MM.1S (cell line): Measurements from ENCODE around the gene FRS3.

ENCODE experiments used
- DNase-seq: peaks from one replicate; pipeline ENCODE4 v3.0.0-alpha.2; 2015
- H2AFZ ChIP-seq: fragments of 300-600 bp; sonication (generic); 2 replicates; pipeline ENCODE4 v1.6.0; 2016; ENCODE audit warnings: antibody characterized with exemption, low read length
- H3F3A ChIP-seq: fragments of 300-600 bp; sonication (generic); 2 replicates; pipeline ENCODE4 v1.6.1; 2016; ENCODE audit warnings: mild to moderate bottlenecking, antibody characterized with exemption, low read length, moderate library complexity, mixed read lengths; ENCODE audit not compliant: insufficient read depth
- H3K27ac ChIP-seq: fragments of 300-600 bp; sonication (generic); 2 replicates; pipeline ENCODE4 v1.5.1; 2016; ENCODE audit warnings: mild to moderate bottlenecking, low read length
- H3K27me3 ChIP-seq: fragments of 300-600 bp; sonication (generic); replicated peaks from 2 replicates; pipeline ENCODE4 v1.6.0; 2016; ENCODE audit warnings: low read length; ENCODE audit not compliant: insufficient read depth
- H3K36me3 ChIP-seq: fragments of 300-600 bp; sonication (generic); replicated peaks from 2 replicates; pipeline ENCODE4 v1.6.1; 2016; ENCODE audit warnings: mild to moderate bottlenecking, low read length, mixed read lengths; ENCODE audit not compliant: insufficient read depth
- H3K4me1 ChIP-seq: fragments of 300-600 bp; sonication (generic); 2 replicates; pipeline ENCODE4 v1.6.1; 2016; ENCODE audit warnings: low read length, mixed read lengths
- H3K4me2 ChIP-seq: fragments of 300-600 bp; sonication (generic); 2 replicates; pipeline ENCODE4 v1.6.0; 2016; ENCODE audit warnings: low read depth, low read length
- H3K4me3 ChIP-seq: fragments of 300-600 bp; sonication (generic); 2 replicates; pipeline ENCODE4 v1.5.1; 2016; ENCODE audit warnings: low read length, mixed read lengths
- H3K79me2 ChIP-seq: fragments of 300-600 bp; sonication (generic); 2 replicates; pipeline ENCODE4 v1.6.1; 2016; ENCODE audit warnings: mixed run types, low read length, mixed read lengths
- H3K9ac ChIP-seq: fragments of 300-600 bp; sonication (generic); 2 replicates; pipeline ENCODE4 v1.6.1; 2016; ENCODE audit warnings: low read length, mixed read lengths
- H3K9me2 ChIP-seq: fragments of 300-600 bp; sonication (generic); replicated peaks from 2 replicates; pipeline ENCODE4 v1.6.1; 2016; ENCODE audit warnings: mild to moderate bottlenecking, low read length, mixed read lengths; ENCODE audit not compliant: insufficient read depth
- H3K9me3 ChIP-seq: fragments of 300-600 bp; sonication (generic); replicated peaks from 2 replicates; pipeline ENCODE4 v1.6.1; 2016; ENCODE audit warnings: mild to moderate bottlenecking, low read length, mixed read lengths; ENCODE audit not compliant: insufficient read depth
- H4K20me1 ChIP-seq: fragments of 300-600 bp; sonication (generic); 2 replicates; pipeline ENCODE4 v1.6.1; 2016; ENCODE audit warnings: mild to moderate bottlenecking, low read length, moderate library complexity, mixed read lengths; ENCODE audit not compliant: insufficient read depth
- EZH2 ChIP-seq: fragments of 300-600 bp; sonication (generic); optimal IDR thresholded peaks from 2 replicates; pipeline ENCODE3; 2017; ENCODE audit warnings: low read depth, mild to moderate bottlenecking, antibody characterized with exemption, low read length, mixed read lengths
- EZH2phosphoT487 ChIP-seq: fragments of 300-600 bp; sonication (generic); IDR thresholded peaks from 2 replicates; pipeline ENCODE4 v1.6.1; 2018; ENCODE audit warnings: antibody characterized with exemption, low read length
- TF ChIP-seq, protein P1 (sequence below): fragments of 300-600 bp; sonication (generic); IDR thresholded peaks from 2 replicates; pipeline ENCODE4 v1.5.1; 2016; ENCODE audit warnings: antibody characterized with exemption, low read length, mixed read lengths

FRS3 gene

GRCh38 chr6:41728954-41729353 lies 50.7 kb downstream of the FRS3 start:
- TF ChIP-seq EZH2phosphoT487 = no peak
- TF ChIP-seq EZH2 = no peak
- TF ChIP-seq, protein P1, sequence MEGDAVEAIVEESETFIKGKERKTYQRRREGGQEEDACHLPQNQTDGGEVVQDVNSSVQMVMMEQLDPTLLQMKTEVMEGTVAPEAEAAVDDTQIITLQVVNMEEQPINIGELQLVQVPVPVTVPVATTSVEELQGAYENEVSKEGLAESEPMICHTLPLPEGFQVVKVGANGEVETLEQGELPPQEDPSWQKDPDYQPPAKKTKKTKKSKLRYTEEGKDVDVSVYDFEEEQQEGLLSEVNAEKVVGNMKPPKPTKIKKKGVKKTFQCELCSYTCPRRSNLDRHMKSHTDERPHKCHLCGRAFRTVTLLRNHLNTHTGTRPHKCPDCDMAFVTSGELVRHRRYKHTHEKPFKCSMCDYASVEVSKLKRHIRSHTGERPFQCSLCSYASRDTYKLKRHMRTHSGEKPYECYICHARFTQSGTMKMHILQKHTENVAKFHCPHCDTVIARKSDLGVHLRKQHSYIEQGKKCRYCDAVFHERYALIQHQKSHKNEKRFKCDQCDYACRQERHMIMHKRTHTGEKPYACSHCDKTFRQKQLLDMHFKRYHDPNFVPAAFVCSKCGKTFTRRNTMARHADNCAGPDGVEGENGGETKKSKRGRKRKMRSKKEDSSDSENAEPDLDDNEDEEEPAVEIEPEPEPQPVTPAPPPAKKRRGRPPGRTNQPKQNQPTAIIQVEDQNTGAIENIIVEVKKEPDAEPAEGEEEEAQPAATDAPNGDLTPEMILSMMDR = no peak
- no peaks in the 10 kb centered on the region for H3K9me2 ChIP-seq
- no peak overlapping the region for H3K9ac ChIP-seq
- peaks cover 60% of the 10 kb centered on the region for H3K79me2 ChIP-seq
- H3K9me3 ChIP-seq = no peaks in the 10 kb centered on the region
- no peaks in the 10 kb centered on the region for H4K20me1 ChIP-seq
- H3K27me3 ChIP-seq = no peaks in the 10 kb centered on the region
- H3K27ac ChIP-seq = no peak overlapping the region
- no peak for DNase-seq
- H3K4me1 ChIP-seq = peaks cover 16% of the 10 kb centered on the region
- no peak overlapping the region for H2AFZ ChIP-seq
- H3K4me2 ChIP-seq = no peak overlapping the region
- peaks cover 17% of the 10 kb centered on the region for H3F3A ChIP-seq
- no peak overlapping the region for H3K4me3 ChIP-seq
- no peaks in the 10 kb centered on the region for H3K36me3 ChIP-seq

DNA sequence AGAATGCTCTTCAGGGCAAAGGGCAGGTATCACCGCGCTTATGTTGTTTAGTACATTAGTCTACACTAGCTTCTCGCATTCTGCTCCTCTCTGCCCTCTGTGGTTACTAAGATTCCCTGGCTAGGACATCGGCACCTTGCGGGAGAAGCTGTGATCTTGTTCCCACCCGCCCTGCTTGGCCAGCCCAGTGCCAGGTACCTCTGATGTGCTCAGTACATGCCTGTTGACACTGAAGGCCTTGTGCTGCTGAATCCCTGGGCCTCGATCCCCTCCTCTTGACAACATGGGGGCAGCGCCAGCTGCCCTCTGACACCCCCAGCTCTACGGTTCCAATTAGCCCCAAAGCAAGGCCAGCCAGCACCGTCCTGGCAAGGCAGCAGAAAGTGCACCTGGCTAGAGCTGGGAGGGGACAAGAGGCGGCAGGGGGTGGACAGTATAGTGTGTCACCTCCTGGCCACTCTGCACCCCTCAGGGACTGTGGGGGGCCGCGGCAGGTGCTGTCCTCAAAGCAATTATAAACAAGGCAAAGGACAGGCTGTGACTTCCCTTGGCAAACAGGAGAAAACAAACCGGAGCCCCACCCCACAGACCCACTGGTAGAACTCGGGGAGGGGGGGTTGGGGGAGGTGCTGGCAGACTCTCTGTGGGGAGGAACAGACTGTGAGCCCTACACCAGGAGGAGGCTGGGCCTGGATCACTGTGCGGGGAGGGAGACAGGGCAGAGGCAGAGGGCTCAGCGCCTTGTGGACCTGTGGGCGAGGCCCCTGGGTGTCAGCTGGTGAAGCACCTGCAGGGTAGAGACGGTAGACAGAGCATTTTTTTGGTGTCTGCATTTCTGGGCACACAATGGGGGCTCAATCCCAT lies 51.4 kb downstream of the FRS3 start:
- Histone ChIP-seq H3K9ac (no peak overlapping the region), H4K20me1 (no peaks in the 10 kb centered on the region), H3K9me3 (no peaks in the 10 kb centered on the region), H3K9me2 (no peaks in the 10 kb centered on the region), H3K27me3 (no peaks in the 10 kb centered on the region), H3K4me1 (peaks cover 9% of the 10 kb centered on the region), H2AFZ (no peak overlapping the region), H3K79me2 (peaks cover 53% of the 10 kb centered on the region), H3K27ac (no peak overlapping the region), H3K36me3 (no peaks in the 10 kb centered on the region), H3K4me2 (no peak overlapping the region), H3K4me3 (no peak overlapping the region), H3F3A (peaks cover 11% of the 10 kb centered on the region)
- DNase-seq = no peak
- TF ChIP-seq, protein P1 = no peak
- TF ChIP-seq EZH2 (no peak), EZH2phosphoT487 (no peak)

DNA sequence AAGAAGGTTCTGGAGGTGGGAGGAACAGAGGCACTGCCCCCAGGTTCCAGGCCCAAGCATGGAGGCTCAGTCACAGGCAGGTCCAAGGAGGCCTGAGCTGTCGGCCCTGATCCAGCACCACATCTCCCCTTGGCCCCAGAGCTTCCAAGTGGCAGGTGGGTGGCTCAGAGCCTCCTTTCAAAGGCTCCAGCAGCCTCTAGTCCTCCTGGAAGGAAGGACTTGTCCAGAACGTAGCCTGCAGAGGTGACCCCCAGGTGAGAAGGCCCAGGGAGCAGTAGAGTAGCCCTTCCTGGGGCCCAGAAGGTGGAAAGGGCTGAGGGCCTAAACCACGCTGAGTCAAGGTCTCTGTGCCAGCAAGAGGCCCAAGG lies 52.0 kb downstream of the FRS3 start:
- Histone ChIP-seq H3K9ac (no peak overlapping the region), H3K9me2 (no peaks in the 10 kb centered on the region), H3K4me1 (peaks cover 4% of the 10 kb centered on the region), H3K27ac (no peak overlapping the region), H3K4me2 (no peak overlapping the region), H3K79me2 (peaks cover 50% of the 10 kb centered on the region), H3K36me3 (no peaks in the 10 kb centered on the region), H3K4me3 (no peak overlapping the region), H3K9me3 (no peaks in the 10 kb centered on the region), H2AFZ (no peak overlapping the region), H3F3A (peaks cover 5% of the 10 kb centered on the region; the same call in 1 of the 2 replicates), H3K27me3 (no peaks in the 10 kb centered on the region), H4K20me1 (no peaks in the 10 kb centered on the region)
- no peak for TF ChIP-seq EZH2
- TF ChIP-seq, protein P1 = no peak
- no peak for DNase-seq
